Stimulated activated CD4-positive, alpha-beta T cell treated with anti-CD3 and anti-CD28 coated beads, Interleukin-4, amount 100 ng/mL, for 1 hour (primary cell): Measurements from ENCODE around the gene REEP3.

ENCODE experiments used
- DNase-seq: peaks from one replicate; pipeline ENCODE4 v3.0.0-alpha.2; 2020

The REEP3 gene

GRCh38 chr10:63515002-63515763 lies 6.0 kb upstream of the REEP3 start:
- no peak for DNase-seq

GRCh38 chr10:63516207-63516606 lies 5.0 kb upstream of the REEP3 start:
- DNase-seq: no peak

- DNase-seq: no peak
These were observed 2.4 kb upstream of the REEP3 start for GRCh38 chr10:63518690-63519288.

- peak; percentile 61 for DNase-seq
These were observed 445 bp downstream of the REEP3 start for GRCh38 chr10:63521416-63522276.

GRCh38 chr10:63522277-63522687 lies 1.1 kb downstream of the REEP3 start:
- DNase-seq: no peak

GRCh38 chr10:63522995-63523394 lies 1.8 kb downstream of the REEP3 start:
- no peak for DNase-seq

GRCh38 chr10:63525021-63525420 lies 3.8 kb downstream of the REEP3 start:
- no peak for DNase-seq

- DNase-seq: no peak
These were observed 6.2 kb downstream of the REEP3 start for GRCh38 chr10:63527401-63527800.

- DNase-seq: no peak
These were observed 7.0 kb downstream of the REEP3 start for GRCh38 chr10:63528084-63528744.

GRCh38 chr10:63530409-63530808 lies 9.2 kb downstream of the REEP3 start:
- no peak for DNase-seq

GRCh38 chr10:63534723-63535122 lies 13.5 kb downstream of the REEP3 start:
- no peak for DNase-seq

- DNase-seq: no peak
These were observed 15.5 kb downstream of the REEP3 start for GRCh38 chr10:63536698-63537097.

GRCh38 chr10:63537536-63537935 lies 16.3 kb downstream of the REEP3 start:
- DNase-seq: no peak

- DNase-seq: no peak
These were observed 18.2 kb downstream of the REEP3 start for GRCh38 chr10:63539377-63539776.

- no peak for DNase-seq
These were observed 18.8 kb downstream of the REEP3 start for GRCh38 chr10:63539994-63540393.

GRCh38 chr10:63542835-63543575 lies 21.8 kb downstream of the REEP3 start:
- no peak for DNase-seq

GRCh38 chr10:63543576-63543962 lies 22.4 kb downstream of the REEP3 start:
- DNase-seq: no peak

- DNase-seq: no peak
These were observed 23.2 kb downstream of the REEP3 start for GRCh38 chr10:63544418-63544817.

GRCh38 chr10:63547628-63548360 lies 26.6 kb downstream of the REEP3 start:
- no peak for DNase-seq

- no peak for DNase-seq
These were observed 27.7 kb downstream of the REEP3 start for GRCh38 chr10:63548860-63549259.

- DNase-seq: no peak
These were observed 28.6 kb downstream of the REEP3 start for GRCh38 chr10:63549810-63550209.

GRCh38 chr10:63553031-63553430 lies 31.8 kb downstream of the REEP3 start:
- no peak for DNase-seq
